Activated CD8-positive, alpha-beta T cell treated with anti-CD3 and anti-CD28 coated beads, Interleukin-2, amount 10 ng/mL, durations not matched to agents 7 days and 5 days (primary cell): ENCODE measurements around the gene ARSD. TPM values are rescaled to one million over a fixed set of nuclear protein-coding genes. Genes with fewer than 3 reads are reported as not detected.
"Not testable (repeated sequence)": the region's sequence is repeated elsewhere in the genome, so short reads cannot be mapped to it uniquely, and the experiment has no call there.

Experiments used
- ATAC-seq: fragments of 150-1000 bp; cut with Tn5 transposase; one replicate; pipeline ENCODE4 v1.10.0; 2021; ENCODE audit warnings: moderate library complexity
- CTCF ChIA-PET: fragments of 350-600 bp; sonication (Branson Sonifier 250); formaldehyde crosslinking; loops from one replicate; lab custom pipeline; 2021; ENCODE audit warnings: antibody characterized with exemption; lab: Charles Lee
- POLR2A ChIA-PET: fragments of 350-600 bp; sonication (Branson Sonifier 250); formaldehyde crosslinking; loops from one replicate; lab custom pipeline; 2021; ENCODE audit warnings: antibody characterized with exemption; lab: Charles Lee
- DNase-seq: peaks from one replicate; pipeline ENCODE4 v3.0.0-alpha.2; 2020
- H3K27ac Mint-ChIP-seq: one replicate; pipeline ENCODE4 v1.8.0; 2021; ENCODE audit warnings: mild to moderate bottlenecking, mixed read lengths
- H3K27me3 Mint-ChIP-seq: one replicate; pipeline ENCODE4 v1.8.0; 2021; ENCODE audit warnings: low read depth, mixed read lengths
- H3K36me3 Mint-ChIP-seq: one replicate; pipeline ENCODE4 v1.8.0; 2021; ENCODE audit warnings: low read depth, mixed read lengths
- H3K4me1 Mint-ChIP-seq: one replicate; pipeline ENCODE4 v1.8.0; 2021; ENCODE audit warnings: low read depth, mixed read lengths
- H3K4me3 Mint-ChIP-seq: one replicate; pipeline ENCODE4 v1.8.0; 2021; ENCODE audit warnings: mild to moderate bottlenecking, mixed read lengths
- H3K9me3 Mint-ChIP-seq: one replicate; pipeline ENCODE4 v1.8.0; 2022; ENCODE audit warnings: mixed read lengths; ENCODE audit not compliant: insufficient read depth
- total RNA-seq, 2 experiments: library from RNA; stranded (reverse); gene quantifications; one replicate each; pipeline ENCODE4 v1.2.3, GENCODE V29; 2021

Gene ARSD
- total RNA-seq, 2 experiments from 2014 or later, result 1.6 to 2.5 TPM

GRCh38 chrX:2962381-2962780 is 33.2 kb upstream of the ARSD start:
- no peak overlapping the region for H3K4me3 Mint-ChIP-seq
- ChIA-PET POLR2A (no interaction called here), CTCF (no interaction called here)
- DNase-seq (no peak), ATAC-seq (no peak)
- H3K4me1 Mint-ChIP-seq, result no peaks in the 10 kb centered on the region
- no peaks in the 10 kb centered on the region for H3K27me3 Mint-ChIP-seq
- no peaks in the 10 kb centered on the region for H3K36me3 Mint-ChIP-seq
- H3K9me3 Mint-ChIP-seq, result no peaks in the 10 kb centered on the region
- no peak overlapping the region for H3K27ac Mint-ChIP-seq

DNA sequence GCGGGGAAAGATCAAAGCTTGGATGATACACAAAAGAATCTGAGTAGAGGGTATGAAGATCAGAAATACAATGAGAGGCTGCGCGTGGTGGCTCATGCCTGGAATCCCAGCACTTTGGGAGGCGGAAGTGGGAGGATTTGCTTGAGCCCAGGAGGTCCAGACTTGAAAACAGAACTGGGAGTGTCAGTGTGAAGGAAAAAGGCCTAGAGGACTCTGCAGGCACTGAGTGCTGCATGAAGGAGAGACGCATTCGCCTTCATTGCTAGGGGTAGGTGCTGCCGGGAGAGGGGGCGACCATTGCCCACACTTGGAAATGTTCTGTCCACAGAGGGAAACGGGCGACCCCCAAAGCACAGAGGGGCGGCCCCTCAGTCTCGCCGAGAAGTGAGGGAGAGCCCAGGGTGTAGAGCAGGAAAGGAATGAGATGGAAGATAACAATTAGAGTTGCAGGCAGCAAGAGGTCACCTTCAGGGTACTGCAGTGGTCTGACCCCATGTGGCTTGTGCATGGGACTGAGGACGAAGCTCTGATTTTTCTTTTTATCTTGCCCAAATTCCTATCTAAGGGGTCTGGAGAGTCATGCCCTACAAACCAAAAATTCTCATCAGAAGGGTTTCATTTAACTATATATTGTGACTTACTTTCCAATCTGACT is 31.8 kb upstream of the ARSD start:
- H3K4me3 Mint-ChIP-seq, result no peak overlapping the region
- no peaks in the 10 kb centered on the region for H3K36me3 Mint-ChIP-seq
- no peaks in the 10 kb centered on the region for H3K9me3 Mint-ChIP-seq
- CTCF ChIA-PET, result no interaction called here
- DNase-seq (no peak), ATAC-seq (no peak)
- H3K27ac Mint-ChIP-seq, result no peak overlapping the region
- H3K4me1 Mint-ChIP-seq, result no peaks in the 10 kb centered on the region
- POLR2A ChIA-PET, result no interaction called here
- no peaks in the 10 kb centered on the region for H3K27me3 Mint-ChIP-seq

DNA sequence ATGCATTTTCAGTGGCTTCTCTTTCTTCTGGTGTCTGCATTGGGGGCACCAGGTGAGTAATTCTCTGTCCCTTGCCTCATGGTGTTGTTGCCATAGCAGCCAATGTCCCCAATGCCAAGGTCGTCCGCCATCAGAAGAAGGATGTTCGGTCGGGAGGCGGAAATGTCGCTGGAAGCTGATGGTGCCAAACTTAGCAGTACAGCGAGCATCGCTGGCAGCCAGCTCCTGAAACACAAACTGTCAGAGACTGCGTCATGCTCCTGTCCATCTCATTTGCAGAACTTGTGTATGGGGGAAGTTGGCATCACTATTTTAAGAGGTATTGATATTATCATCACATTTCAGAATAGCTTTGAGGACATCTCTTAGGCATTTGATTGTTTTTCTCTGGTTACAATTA is 29.1 kb upstream of the ARSD start:
- H3K9me3 Mint-ChIP-seq, result no peaks in the 10 kb centered on the region
- no peaks in the 10 kb centered on the region for H3K4me1 Mint-ChIP-seq
- H3K36me3 Mint-ChIP-seq, result no peaks in the 10 kb centered on the region
- no peaks in the 10 kb centered on the region for H3K27me3 Mint-ChIP-seq
- ATAC-seq (no peak), DNase-seq (no peak)
- ChIA-PET POLR2A (no interaction called here), CTCF (no interaction called here)
- no peak overlapping the region for H3K4me3 Mint-ChIP-seq
- H3K27ac Mint-ChIP-seq, result no peak overlapping the region

DNA sequence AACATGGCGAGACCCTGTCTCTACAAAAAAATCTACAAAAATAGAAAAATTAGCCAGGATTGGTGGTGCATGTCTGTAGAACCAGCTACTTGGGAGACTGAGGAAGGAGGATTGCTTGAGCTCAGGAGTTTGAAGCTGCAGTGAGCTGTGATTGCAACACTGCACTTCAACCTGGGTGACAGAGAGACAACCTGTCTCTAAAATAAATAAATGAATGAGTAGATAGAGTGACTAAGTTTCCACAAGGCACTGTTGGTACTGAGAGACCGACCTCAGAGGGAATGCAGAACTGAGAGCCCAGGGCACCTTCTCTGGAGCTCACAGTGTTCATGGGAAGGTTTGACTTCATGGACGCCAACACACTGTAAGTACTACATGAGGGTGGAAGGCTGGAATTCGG is 26.7 kb upstream of the ARSD start:
- Mint-ChIP-seq H3K27ac (no peak overlapping the region), H3K4me1 (no peaks in the 10 kb centered on the region), H3K9me3 (no peaks in the 10 kb centered on the region), H3K36me3 (no peaks in the 10 kb centered on the region), H3K4me3 (no peak overlapping the region), H3K27me3 (no peaks in the 10 kb centered on the region)
- ChIA-PET CTCF (no interaction called here), POLR2A (no interaction called here)
- no peak for DNase-seq
- ATAC-seq, result no peak

- CTCF ChIA-PET, result no interaction called here
- POLR2A ChIA-PET, result no interaction called here
- ATAC-seq, result no peak
- DNase-seq, result no peak
- H3K27ac Mint-ChIP-seq, result no peak overlapping the region
- H3K4me1 Mint-ChIP-seq, result no peaks in the 10 kb centered on the region
- H3K27me3 Mint-ChIP-seq, result no peaks in the 10 kb centered on the region
- H3K4me3 Mint-ChIP-seq, result no peak overlapping the region
- no peaks in the 10 kb centered on the region for H3K9me3 Mint-ChIP-seq
- no peaks in the 10 kb centered on the region for H3K36me3 Mint-ChIP-seq
Observed at GRCh38 chrX:2955281-2955680, 26.1 kb upstream of the ARSD start.

GRCh38 chrX:2954541-2954940 is 25.4 kb upstream of the ARSD start:
- CTCF ChIA-PET, result no interaction called here
- no peak for ATAC-seq

GRCh38 chrX:2937942-2938341 is 8.8 kb upstream of the ARSD start:
- DNase-seq, ATAC-seq, H3K9me3 Mint-ChIP-seq, H3K36me3 Mint-ChIP-seq, H3K4me1 Mint-ChIP-seq, CTCF ChIA-PET, H3K4me3 Mint-ChIP-seq, POLR2A ChIA-PET, H3K27me3 Mint-ChIP-seq, H3K27ac Mint-ChIP-seq: not testable (repeated sequence)

More at GRCh38 chrX:2954541-2954940, 25.4 kb upstream of the ARSD start:
- H3K4me3 Mint-ChIP-seq, result no peak overlapping the region
- no peaks in the 10 kb centered on the region for H3K4me1 Mint-ChIP-seq
- POLR2A ChIA-PET, result no interaction called here
- no peak overlapping the region for H3K27ac Mint-ChIP-seq
- H3K27me3 Mint-ChIP-seq, result no peaks in the 10 kb centered on the region
- no peaks in the 10 kb centered on the region for H3K9me3 Mint-ChIP-seq
- no peaks in the 10 kb centered on the region for H3K36me3 Mint-ChIP-seq
- no peak for DNase-seq

DNA sequence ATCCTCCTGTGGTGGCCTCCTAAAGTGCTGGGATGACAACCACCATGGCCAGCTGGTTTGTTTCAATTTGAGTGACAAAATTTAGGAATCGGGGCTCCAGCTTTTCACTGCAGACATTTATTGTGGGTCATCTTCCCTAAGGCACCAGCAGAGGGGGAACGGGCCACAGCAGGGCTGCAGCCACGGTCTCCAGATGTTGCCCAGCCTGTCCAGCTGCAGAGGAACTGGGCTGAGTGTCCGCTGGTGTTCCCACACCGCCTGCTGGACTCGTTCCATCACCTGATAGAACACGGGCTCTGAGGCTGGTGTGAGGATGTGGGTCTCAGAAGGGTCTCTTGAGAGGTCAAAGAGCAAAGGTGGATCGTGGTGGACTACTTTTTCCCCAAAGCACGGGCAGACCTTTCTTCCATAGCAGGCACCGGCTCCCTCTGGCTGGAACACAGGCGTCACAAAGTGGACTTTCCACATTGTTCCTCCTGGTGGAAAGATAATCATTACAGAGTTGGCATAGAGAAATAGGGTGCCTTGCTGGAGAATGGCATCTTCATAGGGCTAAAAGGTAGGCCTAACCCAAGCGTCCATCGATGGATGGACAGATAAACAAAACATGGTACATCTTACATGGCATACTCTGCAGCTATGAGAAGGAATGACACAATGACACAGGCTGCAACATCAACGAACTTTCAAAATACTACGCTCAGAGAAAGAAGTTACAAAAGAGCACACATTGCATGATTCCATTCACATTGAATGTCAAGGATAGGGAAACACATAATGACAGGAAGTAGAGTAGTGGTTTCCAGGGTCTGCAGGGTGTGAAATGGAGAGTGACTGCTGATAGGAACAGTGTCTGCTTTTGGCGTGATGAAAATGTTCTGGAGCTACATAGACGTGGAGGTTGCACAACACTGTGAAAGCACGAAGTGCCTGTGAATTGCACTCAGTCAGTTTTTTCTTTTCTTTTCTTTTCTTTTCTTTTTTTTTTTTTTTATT is 5.9 kb upstream of the ARSD start:
- DNase-seq (no peak), ATAC-seq (no peak)
- Mint-ChIP-seq H3K36me3 (no peaks in the 10 kb centered on the region), H3K9me3 (no peaks in the 10 kb centered on the region), H3K4me3 (no peak overlapping the region), H3K4me1 (peaks cover 4% of the 10 kb centered on the region), H3K27ac (no peak overlapping the region), H3K27me3 (peaks cover 4% of the 10 kb centered on the region)
- ChIA-PET POLR2A (no interaction called here), CTCF (no interaction called here)

- no peak overlapping the region for H3K4me3 Mint-ChIP-seq
- H3K9me3 Mint-ChIP-seq, result no peaks in the 10 kb centered on the region
- ChIA-PET POLR2A (no interaction called here), CTCF (no interaction called here)
- ATAC-seq (no peak), DNase-seq (no peak)
- H3K27ac Mint-ChIP-seq, result no peak overlapping the region
- peaks cover 4% of the 10 kb centered on the region for H3K27me3 Mint-ChIP-seq
- no peaks in the 10 kb centered on the region for H3K36me3 Mint-ChIP-seq
- peaks cover 4% of the 10 kb centered on the region for H3K4me1 Mint-ChIP-seq
Observed at GRCh38 chrX:2933125-2933900, 4.2 kb upstream of the ARSD start.

DNA sequence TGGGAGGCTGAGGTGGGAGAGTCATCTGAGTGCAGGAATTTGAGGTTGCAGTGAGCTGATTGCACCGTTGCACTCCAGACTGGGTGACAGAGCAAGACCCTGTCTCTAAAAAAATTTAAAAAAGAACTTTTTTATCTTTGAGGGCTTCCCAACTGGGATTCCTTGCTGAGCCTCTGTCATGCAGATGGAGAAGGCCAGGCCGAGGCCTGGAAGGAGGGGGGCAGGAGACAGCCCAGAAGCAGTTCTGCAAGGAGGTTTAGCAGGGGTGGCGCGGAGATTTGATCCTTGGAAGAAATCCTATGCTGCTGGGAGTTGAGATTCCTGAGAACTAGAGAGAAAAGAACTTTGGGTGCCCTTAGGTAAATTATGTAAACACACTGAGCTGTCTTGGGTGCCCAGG is 2.5 kb upstream of the ARSD start:
- POLR2A ChIA-PET, result no interaction called here
- H3K27ac Mint-ChIP-seq, result no peak overlapping the region
- CTCF ChIA-PET, result no interaction called here

DNA sequence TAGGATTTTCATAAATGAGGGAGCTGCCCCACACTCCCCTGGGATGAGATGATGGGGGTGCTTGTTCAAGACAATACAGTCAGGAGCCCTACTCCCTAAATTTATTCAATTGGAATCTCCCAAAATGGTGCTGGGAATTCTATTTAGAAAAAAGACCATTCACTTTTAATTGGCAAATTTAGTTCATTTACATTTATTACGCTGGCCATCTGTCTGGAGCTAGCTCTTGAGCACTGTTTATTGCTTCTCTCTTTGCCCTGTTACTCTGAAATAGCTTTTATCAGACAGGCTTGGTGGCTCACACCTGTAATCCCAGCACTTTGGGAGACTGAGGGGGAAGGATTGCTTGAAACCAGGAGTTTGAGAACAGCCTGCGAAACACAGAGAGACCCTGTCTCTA is 2.0 kb upstream of the ARSD start:
- H3K4me1 Mint-ChIP-seq, result peaks cover 4% of the 10 kb centered on the region
- CTCF ChIA-PET, result no interaction called here
- DNase-seq (no peak), ATAC-seq (no peak)
- no peak overlapping the region for H3K27ac Mint-ChIP-seq
- H3K27me3 Mint-ChIP-seq, result peaks cover 4% of the 10 kb centered on the region
- POLR2A ChIA-PET, result no interaction called here
- H3K4me3 Mint-ChIP-seq, result no peak overlapping the region
- no peaks in the 10 kb centered on the region for H3K36me3 Mint-ChIP-seq
- H3K9me3 Mint-ChIP-seq, result no peaks in the 10 kb centered on the region

More for the DNA sequence above, 2.5 kb upstream of the ARSD start:
- Mint-ChIP-seq H3K4me3 (no peak overlapping the region), H3K27me3 (peaks cover 4% of the 10 kb centered on the region), H3K4me1 (peaks cover 4% of the 10 kb centered on the region), H3K36me3 (no peaks in the 10 kb centered on the region), H3K9me3 (no peaks in the 10 kb centered on the region)
- ATAC-seq (no peak), DNase-seq (no peak)

GRCh38 chrX:2928191-2928582 is 952 bp downstream of the ARSD start:
- peak; percentile 1 for ATAC-seq
- peaks cover 4% of the 10 kb centered on the region for H3K4me1 Mint-ChIP-seq
- H3K27ac Mint-ChIP-seq, result no peak overlapping the region
- H3K9me3 Mint-ChIP-seq, result no peaks in the 10 kb centered on the region
- no peak for DNase-seq
- POLR2A ChIA-PET, result no interaction called here
- H3K4me3 Mint-ChIP-seq, result peak overlapping the region; percentile 79
- CTCF ChIA-PET, result interaction anchor here (0.8 kb wide), 1 partner anchor 39 kb away, joined by 3 read pairs; no protein-coding TSS in a partner anchor
- peaks cover 4% of the 10 kb centered on the region for H3K27me3 Mint-ChIP-seq
- H3K36me3 Mint-ChIP-seq, result no peaks in the 10 kb centered on the region
